EL (cell line): ENCODE data around the gene PPT2.
A peak's percentile ranks its signal among the peaks of the same experiment; 100 is the strongest.
"Not testable (repeated sequence)": the region's sequence is repeated elsewhere in the genome, so short reads cannot be mapped to it uniquely, and the experiment has no call there.

Source experiments
- DNase-seq: peaks from one replicate; pipeline ENCODE4 v3.0.0-alpha.2; 2016

PPT2 gene

DNA sequence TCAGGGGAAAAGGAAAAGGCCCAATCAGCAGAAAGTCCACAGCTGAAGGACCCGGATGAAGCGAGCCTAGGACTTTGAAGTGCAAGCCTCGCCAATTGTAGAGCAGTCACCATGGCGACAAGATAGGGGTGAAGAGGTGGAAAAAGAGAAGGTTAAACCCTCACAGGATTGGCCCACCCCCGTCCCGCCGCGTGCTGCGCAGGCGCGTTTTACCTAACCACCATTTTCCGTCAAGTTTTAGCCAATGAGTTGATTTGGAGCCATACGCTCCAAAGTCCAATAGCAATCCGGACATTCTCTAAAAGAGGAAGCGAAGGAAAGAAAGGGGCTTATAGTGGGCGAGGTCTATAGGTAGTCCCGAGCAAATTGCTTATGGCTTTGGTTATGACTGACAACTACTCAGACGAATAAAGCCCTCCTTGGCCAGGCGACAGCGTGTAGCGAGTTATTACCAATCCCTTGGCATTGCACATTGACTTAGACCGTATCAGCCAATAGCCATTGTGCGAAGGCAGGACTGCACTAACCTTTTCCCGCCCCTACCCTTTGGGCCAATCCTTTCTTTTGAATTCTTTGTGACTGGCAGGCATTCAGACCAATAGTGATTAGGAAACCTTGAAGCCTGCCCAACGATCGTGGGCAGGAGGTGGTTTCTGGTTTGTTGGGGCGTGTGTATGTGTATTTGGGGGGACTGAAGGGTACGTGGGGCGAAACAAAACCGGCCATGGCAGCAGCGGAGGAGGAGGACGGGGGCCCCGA, 24.0 kb downstream of the PPT2 start, which contains the start of gene RNF5:
RNF5 (plus strand) TSS at position 618 of the 759 bp plus-strand sequence; CDS start at position 725, 107 bp downstream.
- DNase-seq, result peak; percentile 100

DNA sequence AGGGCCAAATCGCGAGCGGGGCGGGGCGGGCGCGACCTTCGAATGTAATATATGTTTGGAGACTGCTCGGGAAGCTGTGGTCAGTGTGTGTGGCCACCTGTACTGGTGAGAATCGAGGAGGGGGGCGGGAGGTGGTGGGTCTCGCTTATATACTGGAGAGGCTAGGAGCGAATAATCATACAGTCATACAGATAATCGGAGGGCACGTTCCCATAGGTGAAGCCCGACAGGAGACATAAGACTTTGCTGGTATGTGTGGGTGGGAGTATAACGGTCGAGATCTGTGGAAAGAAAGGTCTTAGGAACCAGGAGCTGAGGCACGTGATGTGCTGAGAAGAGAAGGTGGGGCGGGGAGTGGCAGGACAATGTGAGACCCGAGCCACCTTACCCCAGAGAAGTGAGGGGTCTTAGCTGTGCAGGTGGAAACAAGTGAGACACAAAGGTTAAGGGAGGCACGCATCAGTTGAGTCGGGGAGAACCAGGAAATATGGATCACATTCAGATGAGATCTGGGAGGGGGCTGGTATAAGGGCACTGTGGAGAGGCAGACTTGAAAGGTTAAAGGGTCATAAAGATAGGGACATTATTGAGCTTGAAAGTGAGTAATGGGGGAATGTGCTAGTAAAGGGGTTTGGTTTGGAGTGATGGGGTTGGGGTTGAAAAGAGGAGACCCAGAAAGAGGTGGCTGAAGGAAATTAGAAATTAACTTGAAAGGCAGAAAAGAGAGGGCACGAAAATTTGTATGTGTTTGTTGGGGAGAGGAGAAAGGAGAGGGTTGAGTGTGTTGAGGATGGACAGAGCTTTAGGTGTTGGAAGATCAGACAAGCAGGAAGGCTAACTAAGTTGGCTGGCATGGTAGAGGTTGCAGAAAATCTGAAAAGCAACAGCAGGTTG, 24.9 kb downstream of the PPT2 start:
- DNase-seq, result no peak

DNA sequence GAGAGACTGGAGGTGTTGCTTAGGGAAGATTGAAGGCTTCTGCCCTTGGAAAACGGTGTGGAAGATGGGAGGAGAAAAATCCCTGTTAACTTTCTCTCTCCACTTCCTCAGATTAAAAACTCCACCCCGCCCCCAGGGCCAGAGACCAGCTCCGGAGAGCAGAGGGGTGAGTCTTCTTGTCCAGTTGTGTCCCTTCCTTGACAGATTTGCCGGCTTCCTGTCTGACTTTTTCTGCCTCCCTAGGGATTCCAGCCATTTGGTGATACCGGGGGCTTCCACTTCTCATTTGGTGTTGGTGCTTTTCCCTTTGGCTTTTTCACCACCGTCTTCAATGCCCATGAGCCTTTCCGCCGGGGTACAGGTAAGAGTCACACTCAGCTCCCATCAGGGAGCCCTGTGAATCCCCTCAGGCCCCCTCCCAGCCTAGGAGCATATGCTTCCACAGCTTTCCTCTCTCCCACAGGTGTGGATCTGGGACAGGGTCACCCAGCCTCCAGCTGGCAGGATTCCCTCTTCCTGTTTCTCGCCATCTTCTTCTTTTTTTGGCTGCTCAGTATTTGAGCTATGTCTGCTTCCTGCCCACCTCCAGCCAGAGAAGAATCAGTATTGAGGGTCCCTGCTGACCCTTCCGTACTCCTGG, 25.9 kb downstream of the PPT2 start:
- no peak for DNase-seq

DNA sequence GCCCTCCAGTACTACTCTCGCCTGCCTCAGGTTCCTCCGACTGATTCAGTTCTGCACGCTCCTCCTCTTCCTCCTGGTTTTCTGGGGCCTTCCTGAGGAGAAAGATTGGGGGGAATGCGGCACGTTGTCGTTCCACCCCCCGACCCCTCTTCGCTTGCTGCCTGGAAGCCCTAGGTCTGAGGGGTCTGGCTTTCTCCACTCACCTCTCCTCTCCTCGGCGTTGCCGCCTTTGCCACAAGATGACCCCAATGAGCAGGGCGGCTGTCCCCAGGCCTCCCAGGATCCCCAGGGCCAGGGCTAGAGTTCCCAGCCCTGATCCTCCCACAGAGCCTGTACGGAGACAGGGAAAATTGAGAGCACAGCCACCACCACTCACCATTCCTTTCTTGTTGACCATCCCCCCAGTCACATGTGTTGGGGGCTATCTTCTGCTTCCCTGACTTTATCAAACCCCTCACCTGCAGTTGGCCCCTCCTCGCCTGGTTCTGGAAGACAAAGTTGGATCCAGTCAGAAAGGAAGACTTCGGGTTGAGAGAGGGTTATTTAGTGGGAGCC, 27.3 kb downstream of the PPT2 start:
- DNase-seq, result no peak

DNA sequence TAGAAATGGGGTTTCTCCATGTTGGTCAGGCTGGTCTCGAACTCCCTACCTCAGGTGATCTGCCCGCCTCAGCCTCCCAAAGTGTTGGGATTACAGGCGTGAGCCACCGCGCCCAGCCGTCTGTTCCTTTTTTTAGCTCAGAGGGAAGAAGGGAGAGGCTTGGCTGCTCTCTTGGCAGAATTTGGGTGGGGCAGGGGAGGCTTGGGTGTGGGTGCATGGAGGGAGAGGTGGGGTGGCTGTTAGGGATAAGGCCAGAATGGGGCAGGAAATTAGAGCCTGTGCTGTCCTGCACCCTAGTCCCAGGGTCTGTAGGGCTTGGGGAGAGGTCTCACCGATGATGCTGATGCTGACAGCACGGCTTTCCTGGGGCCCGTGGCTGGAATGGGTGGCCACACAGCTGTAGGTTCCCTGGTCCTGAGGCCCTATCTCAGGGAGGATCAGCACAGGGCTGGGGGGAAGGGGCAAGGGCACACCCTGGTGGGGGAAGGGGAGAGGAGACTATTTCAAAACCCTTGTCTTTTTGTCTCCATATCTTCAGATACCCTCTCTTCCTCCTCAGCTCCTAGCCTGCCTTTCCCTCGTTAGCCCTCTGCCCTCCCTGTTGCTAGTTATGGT, 28.1 kb downstream of the PPT2 start:
- no peak for DNase-seq

DNA sequence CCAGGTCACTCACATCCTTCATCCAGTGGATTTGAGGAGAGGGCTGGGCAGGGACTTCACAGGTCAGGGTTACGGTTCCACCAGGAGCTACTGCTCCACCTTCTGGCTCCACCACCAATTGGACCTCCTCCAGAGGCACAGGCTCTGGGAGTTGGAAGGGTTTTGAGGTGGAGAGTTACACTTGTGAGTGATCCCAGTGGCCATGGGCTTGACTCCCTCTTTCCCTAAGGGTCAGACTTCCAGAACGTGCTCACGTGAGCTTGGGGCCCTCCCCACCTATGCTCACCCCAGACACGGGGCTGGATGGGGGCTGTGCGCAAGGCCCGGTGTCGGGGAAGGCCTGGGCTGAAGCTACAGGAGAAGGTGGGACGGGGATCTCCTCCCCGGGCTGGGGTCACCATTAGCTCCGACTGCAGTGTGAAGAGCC, 28.6 kb downstream of the PPT2 start:
- DNase-seq, result no peak

DNA sequence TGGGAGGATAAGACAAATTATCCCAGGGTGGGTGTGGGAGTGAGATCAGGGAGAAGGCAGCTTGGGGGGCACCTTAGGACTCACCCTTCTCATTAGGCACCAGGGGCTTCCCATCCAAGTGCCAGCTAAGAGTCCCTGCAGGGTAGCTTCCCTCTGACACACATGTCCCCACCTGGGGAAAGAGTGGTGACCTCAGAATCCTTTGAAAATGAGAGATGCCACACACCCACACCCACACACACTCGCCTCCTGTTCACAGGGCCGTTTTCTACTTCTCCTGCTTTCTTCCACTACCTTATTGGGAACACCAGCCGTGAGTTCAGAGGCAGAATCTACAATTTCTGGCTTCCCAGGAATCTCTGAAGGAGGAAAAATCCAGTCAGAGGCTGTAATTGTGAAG, 29.1 kb downstream of the PPT2 start:
- no peak for DNase-seq

DNA sequence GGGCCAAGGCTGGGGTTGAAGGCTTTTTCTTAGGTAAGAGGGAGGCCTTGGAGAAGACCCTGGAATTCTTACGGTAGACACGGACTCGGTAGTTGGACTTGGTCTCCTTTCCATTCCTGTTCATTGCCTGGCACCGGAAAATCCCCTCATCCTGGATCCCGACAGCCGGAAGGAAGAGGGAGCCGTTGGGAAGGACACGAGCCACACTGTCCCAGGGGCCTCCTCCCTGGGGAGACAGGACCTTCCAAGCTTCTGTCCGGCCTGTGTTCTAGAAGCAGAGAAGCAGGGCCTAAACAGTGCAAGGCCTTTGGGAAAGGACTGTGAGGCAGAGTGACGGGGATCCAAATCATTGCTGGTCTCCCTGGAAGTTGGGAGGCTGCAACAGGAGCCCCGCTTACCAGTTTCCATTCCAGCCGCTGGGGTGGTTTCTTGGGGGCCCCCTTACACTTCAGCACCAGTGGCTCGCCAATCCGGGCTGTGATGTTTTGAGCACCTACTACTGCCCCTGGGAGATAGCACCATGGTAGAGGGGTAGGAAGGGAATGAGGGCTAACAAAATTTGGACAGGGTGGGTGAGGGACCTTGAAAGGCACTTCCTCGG, 29.6 kb downstream of the PPT2 start:
- DNase-seq, result no peak

DNA sequence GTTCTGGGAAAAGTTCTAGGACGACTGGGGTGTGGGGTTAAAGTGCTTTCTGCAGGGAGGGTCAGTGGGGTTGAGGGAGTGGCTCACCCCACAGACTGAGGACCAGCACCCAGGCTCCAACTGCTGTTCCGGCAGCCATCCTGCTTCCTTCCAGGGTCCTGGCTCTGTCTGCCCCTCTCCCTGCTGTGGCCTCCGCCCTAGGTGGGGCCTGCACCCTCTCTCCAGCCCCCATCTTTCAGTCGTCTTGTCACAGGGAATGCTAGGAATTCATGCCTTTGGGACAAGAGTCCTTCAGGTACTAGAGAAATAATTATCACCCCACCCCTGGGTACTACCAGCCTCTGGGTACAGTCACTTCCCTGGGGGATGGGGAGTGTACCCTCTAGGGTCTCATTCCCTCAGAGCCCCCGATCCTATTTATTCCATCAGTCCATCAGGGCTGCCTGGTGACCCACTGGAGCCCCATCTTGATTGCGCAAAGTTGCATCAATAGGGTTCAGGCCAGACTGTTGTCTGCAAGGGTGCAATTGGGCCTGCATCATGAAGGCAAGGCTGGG, 30.2 kb downstream of the PPT2 start, which contains the start of gene AGER:
AGER (minus strand) TSS at position 170 of the 557 bp plus-strand sequence; CDS start at position 139, 31 bp downstream.
- no peak for DNase-seq

DNA sequence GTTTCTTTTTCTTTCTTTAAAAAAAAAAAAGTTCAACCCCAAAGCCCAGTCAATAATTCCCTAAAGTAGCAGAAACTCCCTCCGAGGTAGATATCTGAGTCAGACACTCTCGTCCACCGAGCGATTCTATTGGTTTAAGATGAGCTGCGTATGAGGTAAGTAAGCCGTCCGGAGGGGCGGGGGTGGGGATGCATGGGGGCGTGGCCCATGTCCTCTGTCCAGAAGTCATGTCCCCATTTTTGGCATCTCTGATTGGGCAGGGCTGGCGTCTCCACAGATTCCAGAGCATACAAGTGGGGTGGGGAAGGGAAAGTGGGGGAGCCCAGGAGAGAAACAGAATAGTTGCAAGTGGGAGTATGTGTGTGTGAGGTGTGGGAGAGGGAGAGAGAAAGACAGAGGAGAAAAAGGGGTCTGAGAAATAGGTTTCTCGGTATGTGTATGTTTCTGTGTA, 31.8 kb downstream of the PPT2 start:
- peak; percentile 95 for DNase-seq

DNA sequence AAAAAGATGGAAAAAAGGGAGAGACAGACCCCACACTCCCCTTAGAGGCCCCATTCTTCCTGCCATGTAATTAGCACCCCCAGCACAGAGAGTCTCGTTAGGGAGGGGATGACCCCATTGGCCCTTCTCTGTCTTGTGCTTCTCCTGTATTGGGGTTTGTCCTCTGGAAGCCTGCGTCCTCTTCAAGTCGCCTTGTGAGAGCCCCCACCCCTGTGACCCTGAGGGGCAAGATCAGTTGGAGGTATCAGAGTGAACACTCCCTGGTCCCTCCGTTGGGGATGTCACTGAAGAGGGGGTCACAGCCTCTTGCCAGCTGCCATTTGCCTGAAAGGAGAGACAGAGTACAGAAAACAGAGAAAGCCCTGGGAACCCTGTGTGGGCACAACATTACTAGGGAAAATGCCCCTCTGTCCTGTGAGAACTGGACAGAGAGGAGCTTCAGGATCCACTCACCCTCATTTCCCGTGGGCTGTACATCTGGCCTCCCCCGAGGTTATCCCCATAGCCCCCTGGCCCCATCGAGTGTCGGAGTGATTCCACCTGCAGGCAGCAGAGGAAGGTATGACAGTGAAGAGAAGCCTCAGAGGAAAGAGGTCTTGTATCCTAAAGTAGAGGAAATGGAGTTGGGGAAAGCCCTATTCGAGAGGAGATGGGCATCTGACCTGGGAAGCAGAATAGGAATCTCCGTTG, 32.4 kb downstream of the PPT2 start:
- not testable (repeated sequence) for DNase-seq

DNA sequence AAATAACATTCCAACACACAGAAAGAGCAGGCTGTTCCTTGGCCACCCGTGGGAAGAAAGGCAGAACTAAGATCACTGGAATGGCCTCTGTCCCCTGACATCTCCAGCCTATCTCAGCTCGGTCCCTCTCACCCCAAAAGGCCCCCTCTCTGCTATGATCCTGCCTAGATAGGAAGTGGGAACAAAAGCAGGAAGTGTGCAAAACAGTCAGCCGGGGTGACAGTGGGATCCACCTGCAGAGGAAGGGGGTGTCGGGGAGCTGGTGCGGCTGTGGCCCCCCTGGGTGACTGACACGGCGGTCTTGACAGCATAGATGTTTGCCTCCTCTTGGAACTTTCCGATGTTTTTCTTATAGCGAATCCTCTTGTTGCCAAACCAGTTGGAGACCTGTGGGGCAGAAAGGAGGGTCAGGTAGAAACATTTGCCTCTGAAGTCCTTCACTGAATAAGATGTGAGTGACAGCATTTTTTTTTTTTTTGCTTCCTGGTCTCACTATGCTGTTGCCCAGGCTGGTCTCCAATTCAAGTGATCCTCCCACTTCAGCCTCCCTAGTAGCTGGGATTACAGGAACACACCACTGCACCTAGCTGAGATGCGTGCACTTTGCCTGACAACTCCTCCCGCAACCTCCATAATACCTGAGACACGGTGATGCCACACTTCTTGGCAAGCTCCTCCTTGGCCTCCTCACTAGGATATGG, 33.2 kb downstream of the PPT2 start:
- no peak for DNase-seq

DNA sequence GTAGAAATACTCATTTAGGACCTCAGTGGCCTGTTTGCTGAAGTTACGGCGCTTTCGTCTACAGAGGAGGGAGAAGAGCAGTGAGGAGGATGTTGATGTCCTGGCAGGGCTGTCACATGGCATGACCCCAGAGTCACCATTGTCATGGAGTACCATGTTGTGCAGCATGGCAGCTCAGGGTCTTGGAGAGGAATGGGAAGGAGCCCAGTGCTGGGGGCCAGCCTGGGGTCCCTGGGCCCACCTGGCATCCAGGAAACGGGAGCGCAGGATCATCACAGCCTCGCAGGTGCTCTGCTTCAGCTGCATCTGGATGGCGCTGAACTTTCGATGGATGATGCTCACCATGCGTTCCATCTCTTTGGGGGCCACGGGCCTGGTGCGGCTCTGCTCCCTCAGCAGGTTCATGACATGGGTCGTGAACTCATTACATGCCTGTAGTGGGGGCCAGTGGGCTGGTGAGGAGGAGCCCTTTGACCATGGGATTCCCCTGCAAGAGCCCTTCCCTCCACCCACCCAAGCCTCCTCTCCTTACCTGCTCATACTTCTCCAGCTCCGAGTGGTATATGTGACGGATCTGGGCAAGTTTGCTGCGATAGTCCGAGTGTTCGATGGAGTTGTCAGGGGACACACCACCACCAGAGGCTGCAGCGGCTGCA, 33.9 kb downstream of the PPT2 start:
- not testable (repeated sequence) for DNase-seq

DNA sequence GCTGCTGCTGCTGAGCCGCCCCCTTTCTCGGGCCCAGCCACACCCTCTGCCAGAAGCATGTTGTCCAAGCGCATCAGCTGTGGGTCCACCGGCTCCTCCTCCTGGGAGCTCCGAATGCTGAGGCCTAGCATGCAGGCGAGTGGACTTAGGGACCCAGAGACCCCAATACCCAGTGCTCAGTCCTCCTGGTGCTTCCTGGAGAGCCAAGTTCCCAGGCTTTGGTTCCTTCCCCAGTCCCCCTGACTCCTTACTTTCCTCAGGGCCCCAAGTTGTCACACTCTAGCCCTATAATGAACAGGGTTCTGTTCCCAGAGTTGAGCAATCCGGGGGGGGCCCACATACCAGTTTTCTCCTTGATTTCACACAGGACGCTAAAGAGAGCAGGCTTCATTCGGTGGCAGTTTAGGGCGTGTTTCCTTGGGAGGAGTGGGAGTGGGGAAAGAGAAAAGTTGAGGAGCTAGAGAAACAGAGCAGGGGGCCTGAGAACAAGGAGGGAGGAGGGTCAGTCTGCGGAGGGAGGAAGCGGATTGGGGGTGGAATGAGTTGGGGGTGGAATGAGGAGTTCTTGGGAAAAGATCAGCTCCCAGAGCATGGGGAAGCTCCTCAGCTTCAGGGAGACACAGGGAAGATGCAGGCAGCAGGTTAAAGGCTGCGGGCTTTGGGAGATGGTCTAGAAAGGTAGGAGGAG, 34.6 kb downstream of the PPT2 start:
- no peak for DNase-seq

DNA sequence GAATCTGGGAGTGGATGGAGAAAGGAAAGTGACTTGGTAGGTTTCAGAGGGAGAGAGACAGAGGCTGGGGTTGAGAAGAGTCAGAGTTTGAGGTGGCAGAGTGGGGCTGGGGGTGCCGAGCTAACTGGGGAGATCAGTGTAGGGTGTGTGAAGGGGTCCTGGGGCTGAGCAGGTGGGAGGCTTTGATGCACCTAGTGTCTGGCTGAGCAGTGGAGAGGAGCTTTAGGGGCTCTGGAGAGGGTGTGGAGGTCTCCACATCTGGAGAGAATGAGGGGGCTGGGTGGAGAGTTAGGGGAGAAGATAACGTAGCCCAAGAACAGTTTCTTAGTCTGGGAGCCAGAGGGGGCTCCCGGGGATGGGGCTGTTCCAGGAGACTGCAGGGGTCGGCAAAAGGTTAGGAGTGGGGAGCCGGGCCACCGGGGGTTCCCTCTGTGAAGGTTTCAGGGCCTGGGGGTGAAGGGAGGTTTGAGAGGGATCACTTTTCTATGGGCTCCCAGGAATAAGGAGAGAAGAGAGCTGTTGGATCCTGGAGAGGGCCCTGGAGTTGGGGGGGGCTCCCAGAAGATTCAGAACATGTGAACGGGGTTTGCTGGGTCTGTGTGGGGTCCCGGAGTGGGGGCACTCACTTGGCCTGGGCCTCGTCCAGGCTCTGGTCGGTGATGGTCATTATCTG, 35.3 kb downstream of the PPT2 start:
- DNase-seq, result no peak

DNA sequence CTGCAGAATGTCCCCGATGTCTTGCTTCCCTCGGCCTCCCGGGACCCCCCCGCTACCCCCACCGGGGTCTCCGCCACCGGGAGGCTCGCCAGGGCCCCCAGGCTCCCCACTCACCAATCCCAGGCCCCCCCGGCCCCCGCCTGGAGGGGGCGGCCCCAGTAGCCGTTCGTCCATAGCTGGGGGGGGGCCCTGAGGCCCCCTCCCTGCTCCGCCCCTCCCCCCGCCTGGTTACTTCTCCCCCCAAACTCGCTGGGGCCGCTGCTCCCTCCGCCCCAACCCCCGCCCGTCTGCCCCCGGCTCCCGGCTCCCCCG, 35.8 kb downstream of the PPT2 start:
- DNase-seq, result no peak

DNA sequence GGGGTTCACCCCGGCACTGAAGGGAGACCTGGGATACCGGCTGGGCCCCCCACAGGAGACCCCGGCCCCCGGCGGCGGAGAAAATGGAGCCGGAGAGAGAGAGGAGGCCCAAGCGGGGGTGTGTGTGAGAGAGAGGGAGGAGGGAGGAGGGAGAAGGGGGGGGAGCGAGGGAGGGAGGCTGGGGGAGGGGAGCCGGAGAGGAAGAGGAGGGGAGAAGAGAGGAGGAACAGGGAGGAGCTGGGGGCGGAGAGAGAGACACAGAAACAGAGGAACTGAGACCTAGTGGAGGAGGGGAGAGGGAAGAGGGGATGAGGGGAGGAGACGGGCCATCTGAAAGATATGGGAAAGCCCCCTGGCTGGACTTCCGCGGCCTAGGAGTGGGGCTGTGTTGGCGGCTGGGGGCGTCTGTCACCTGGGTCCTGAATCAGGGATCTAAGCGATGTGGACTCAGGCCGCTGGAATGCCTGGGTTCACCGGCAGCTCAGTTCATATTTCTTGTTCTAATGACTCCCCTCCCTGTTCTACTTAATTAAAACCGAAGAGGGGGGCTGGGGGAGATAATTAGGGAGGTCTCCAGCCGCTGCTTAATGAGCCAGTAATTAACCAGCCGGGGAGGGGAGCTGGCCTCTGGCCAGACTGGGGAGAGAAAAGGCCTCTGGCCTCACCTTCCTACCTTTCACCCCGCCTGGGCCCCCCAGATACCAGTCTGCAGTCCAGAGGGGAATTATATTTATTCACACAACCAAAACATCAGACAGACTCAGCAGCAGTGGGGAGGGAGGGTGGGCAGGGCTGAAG, 36.3 kb downstream of the PPT2 start, which contains the start of gene PBX2:
PBX2 (minus strand) TSS at position 149 of the 798 bp plus-strand sequence. CDS start 287 bp downstream, outside the sequence.
- DNase-seq, result peak; percentile 93
